K562 (cell line): ENCODE results near the gene GCK. TPM values are rescaled to one million over a fixed set of nuclear protein-coding genes. Genes with fewer than 3 reads are reported as not detected.

ENCODE experiments used
- FOXK1 ChIP-seq: sonication (generic); formaldehyde crosslinking; IDR thresholded peaks from 2 replicates; pipeline ENCODE4 v1.8.0; 2022; ENCODE audit warnings: missing genetic modification reagents, mild to moderate bottlenecking, borderline replicate concordance
- HNRNPK ChIP-seq: fragments of 200-400 bp; formaldehyde crosslinking; IDR thresholded peaks from one replicate; pipeline ENCODE4 v1.6.1; 2018; ENCODE audit warnings: mild to moderate bottlenecking, low read depth, low read length; ENCODE audit not compliant: poor library complexity, severe bottlenecking
- KLF13 ChIP-seq: fragments of 450-650 bp; IDR thresholded peaks from 2 replicates; pipeline ENCODE4 v1.6.1; 2016; ENCODE audit warnings: missing genetic modification characterization, low read depth, mild to moderate bottlenecking, missing compliant biosample characterization, moderate library complexity, borderline replicate concordance
- PHF8 ChIP-seq: fragments of 200-600 bp; sonication (generic); IDR thresholded peaks from 2 replicates; pipeline ENCODE4 v1.6.1; 2012; ENCODE audit warnings: mixed run types, mild to moderate bottlenecking, inconsistent platforms, low read length, moderate library complexity, borderline replicate concordance
- POLR2A ChIP-seq: fragments of 450-650 bp; conservative IDR thresholded peaks from 2 replicates; pipeline ENCODE4 v1.6.1; 2016
- PTRF ChIP-seq: fragments of 450-650 bp; IDR thresholded peaks from 2 replicates; pipeline ENCODE4 v1.6.1; 2016; ENCODE audit warnings: mild to moderate bottlenecking, missing genetic modification characterization, missing compliant biosample characterization
- RBM14 ChIP-seq: fragments of 200-400 bp; formaldehyde crosslinking; IDR thresholded peaks from 2 replicates; pipeline ENCODE4 v1.6.1; 2018; ENCODE audit warnings: low read depth, mild to moderate bottlenecking, low read length, moderate library complexity, borderline replicate concordance; ENCODE audit not compliant: insufficient read depth
- SMARCC2 ChIP-seq: fragments of 450-650 bp; IDR thresholded peaks from 2 replicates; pipeline ENCODE4 v1.6.1; 2017; ENCODE audit warnings: antibody characterized with exemption, moderate library complexity, mild to moderate bottlenecking, low read depth
- ZNF239 ChIP-seq: fragments of 250-450 bp; sonication (Bioruptor Pico); IDR thresholded peaks from 2 replicates; pipeline ENCODE4 v1.4.0; 2020; ENCODE audit warnings: mild to moderate bottlenecking
- polyA plus RNA-seq, 8 experiments: library from polyadenylated mRNA; depleted of rRNA in 4 of 8; stranded (reverse) in 5 of 8; unstranded in 3 of 8; fragments of >200 nt; fragmentation: Nextera tagmentation in 2 of 8; fragmentation: Illumina TruSeq in 1 of 8; extraction: Ambion mirVana in 2 of 8; extraction: Trizol in 1 of 8; gene quantifications; 2 replicates each; pipeline versions ENCODE4 v1.2.1 to v1.2.3, GENCODE V29; 2011 to 2014; ENCODE audit warnings: inconsistent platforms in 1 of 8, missing spikeins in 1 of 8
- total RNA-seq, 7 experiments: library from RNA; depleted of rRNA in 6 of 7; stranded (reverse); fragments of >200 nt in 6 of 7; fragmentation: Illumina TruSeq in 2 of 7; extraction: Trizol in 2 of 7; gene quantifications; 2 replicates each; pipeline versions ENCODE4 v1.2.1 to v1.2.3, GENCODE V29; 2011 to 2021; ENCODE audit warnings: low replicate concordance in 1 of 7
- TF ChIP-seq, protein P1 (sequence below): sonication (generic); formaldehyde crosslinking; IDR thresholded peaks from 2 replicates; pipeline ENCODE4 v1.8.0; 2022; ENCODE audit warnings: mild to moderate bottlenecking, missing genetic modification reagents

Gene GCK
- total and polyA plus RNA-seq, 9 of the 15 experiments (the other 6 are each of a cell fraction or from before 2014, with no cell fraction given): 0.11 to 0.55 (median 0.16) TPM; not detected in 3

DNA sequence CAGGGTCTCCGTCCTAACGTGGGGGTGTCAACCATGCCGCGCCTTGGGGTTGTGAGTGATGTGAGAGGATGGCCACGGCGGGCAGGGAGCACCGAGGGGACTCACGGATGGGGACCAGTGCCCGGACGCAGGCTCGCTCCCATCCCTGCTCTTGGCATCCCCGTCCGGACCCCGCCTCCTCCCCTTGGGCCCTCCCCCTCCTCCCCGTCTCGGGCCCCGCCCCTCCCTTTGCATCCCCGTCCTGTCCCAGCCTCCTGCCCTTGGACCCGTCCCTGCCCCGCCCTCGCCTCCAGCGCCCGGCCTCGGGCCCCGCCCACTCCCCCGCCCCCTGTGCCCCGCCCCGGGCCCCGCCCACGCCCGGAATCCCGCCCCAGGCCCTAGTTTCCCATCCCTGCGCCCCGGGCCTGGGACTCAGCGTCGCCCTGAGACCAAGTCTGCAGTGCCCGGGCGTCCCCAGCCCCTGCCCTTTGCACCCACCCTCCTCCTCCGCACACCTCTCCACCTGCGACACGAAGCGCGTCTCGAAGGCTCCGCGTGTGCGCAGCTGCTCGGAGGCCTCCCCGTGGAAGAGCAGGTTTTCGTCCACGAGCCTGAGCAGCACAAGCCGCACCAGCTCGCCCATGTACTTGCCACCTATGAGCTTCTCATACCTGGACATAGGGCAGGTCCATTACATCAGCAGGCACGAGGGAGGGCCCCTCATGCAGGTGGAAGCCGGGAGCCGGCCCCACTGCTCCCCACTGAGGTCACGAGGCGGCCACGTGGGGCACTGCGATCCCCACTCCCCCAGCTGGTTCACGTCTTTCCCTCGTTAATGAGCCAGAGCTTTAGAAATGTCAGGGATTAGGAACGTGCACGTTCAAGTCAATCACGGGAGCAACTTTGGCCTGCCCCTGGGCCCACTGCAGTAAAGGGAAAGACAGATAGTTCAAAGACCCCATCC lies 43.0 kb downstream of the GCK start (continued):
- no peak for TF ChIP-seq PTRF (tag)
- peak; percentile 63; the same call in 1 of the 2 replicates for TF ChIP-seq PHF8
- peak; percentile 67 for TF ChIP-seq POLR2A
- no peak for TF ChIP-seq RBM14
- 0 out of 2 replicates have a peak, but pooled peaks have one; percentile 58 for TF ChIP-seq FOXK1 (CRISPR knock-in tag)
- TF ChIP-seq, protein P1, sequence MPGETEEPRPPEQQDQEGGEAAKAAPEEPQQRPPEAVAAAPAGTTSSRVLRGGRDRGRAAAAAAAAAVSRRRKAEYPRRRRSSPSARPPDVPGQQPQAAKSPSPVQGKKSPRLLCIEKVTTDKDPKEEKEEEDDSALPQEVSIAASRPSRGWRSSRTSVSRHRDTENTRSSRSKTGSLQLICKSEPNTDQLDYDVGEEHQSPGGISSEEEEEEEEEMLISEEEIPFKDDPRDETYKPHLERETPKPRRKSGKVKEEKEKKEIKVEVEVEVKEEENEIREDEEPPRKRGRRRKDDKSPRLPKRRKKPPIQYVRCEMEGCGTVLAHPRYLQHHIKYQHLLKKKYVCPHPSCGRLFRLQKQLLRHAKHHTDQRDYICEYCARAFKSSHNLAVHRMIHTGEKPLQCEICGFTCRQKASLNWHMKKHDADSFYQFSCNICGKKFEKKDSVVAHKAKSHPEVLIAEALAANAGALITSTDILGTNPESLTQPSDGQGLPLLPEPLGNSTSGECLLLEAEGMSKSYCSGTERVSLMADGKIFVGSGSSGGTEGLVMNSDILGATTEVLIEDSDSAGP: no peak
- no peak for TF ChIP-seq HNRNPK
- TF ChIP-seq KLF13 (tag): 0 out of 2 replicates have a peak, but pooled peaks have one; percentile 42
- TF ChIP-seq ZNF239 (CRISPR knock-in tag): no peak
- no peak for TF ChIP-seq SMARCC2
